ENCODE measurements around the gene NRSN2. TPM values are rescaled to one million over a fixed set of nuclear protein-coding genes. Genes with fewer than 3 reads are reported as not detected.
"Not testable (repeated sequence)": the region's sequence is repeated elsewhere in the genome, so short reads cannot be mapped to it uniquely, and the experiment has no call there.

NRSN2 gene
- total RNA-seq, 2 donors from 2014 or later = 25.1 to 56.9 TPM

- no peaks in the 10 kb centered on the region for H3K9me3 ChIP-seq
- no peak overlapping the region for H3K4me3 ChIP-seq
- H3K4me1 ChIP-seq (ENCODE audit: control insufficient read depth in 1 of 2, low read depth in 2 of 2) = no peaks in the 10 kb centered on the region
- H3K27ac ChIP-seq = no peak overlapping the region
- H3K27me3 ChIP-seq (replicated peaks; ENCODE audit: insufficient read depth) = no peaks in the 10 kb centered on the region
- H3K36me3 ChIP-seq = peaks cover 14% of the 10 kb centered on the region
- no peak for TF ChIP-seq CTCF (IDR thresholded peaks at IDR 0.05)
- ATAC-seq (ENCODE audit: insufficient number of reproducible peaks, low FRiP score, low read depth) (no peak), DNase-seq (ENCODE audit: low spot score) (no peak)
These were observed 42.3 kb downstream of the NRSN2 start for GRCh38 chr20:389220-389619.

GRCh38 chr20:391041-391711, 44.3 kb downstream of the NRSN2 start:
- Histone ChIP-seq H3K4me1 (ENCODE audit: control insufficient read depth in 1 of 2, low read depth in 2 of 2) (no peaks in the 10 kb centered on the region), H3K4me3 (no peak overlapping the region), H3K36me3 (peaks cover 24% of the 10 kb centered on the region), H3K27me3 (replicated peaks; ENCODE audit: insufficient read depth) (no peaks in the 10 kb centered on the region), H3K27ac (no peak overlapping the region), H3K9me3 (no peaks in the 10 kb centered on the region)
- DNase-seq (ENCODE audit: low spot score) (no peak), ATAC-seq (ENCODE audit: insufficient number of reproducible peaks, low FRiP score, low read depth) (no peak)
- no peak for TF ChIP-seq CTCF (IDR thresholded peaks at IDR 0.05)

GRCh38 chr20:393296-393695, 46.4 kb downstream of the NRSN2 start:
- not testable (repeated sequence) for H3K4me3 ChIP-seq; DNase-seq (ENCODE audit: low spot score); ATAC-seq (ENCODE audit: insufficient number of reproducible peaks, low FRiP score, low read depth); H3K9me3 ChIP-seq; H3K4me1 ChIP-seq (ENCODE audit: control insufficient read depth in 1 of 2, low read depth in 2 of 2); H3K27ac ChIP-seq; H3K27me3 ChIP-seq (replicated peaks; ENCODE audit: insufficient read depth)
- peaks cover 32% of the 10 kb centered on the region for H3K36me3 ChIP-seq

GRCh38 chr20:396252-396618, 49.3 kb downstream of the NRSN2 start:
- Histone ChIP-seq H3K4me1 (ENCODE audit: control insufficient read depth in 1 of 2, low read depth in 2 of 2) (no peaks in the 10 kb centered on the region), H3K9me3 (no peaks in the 10 kb centered on the region), H3K27me3 (replicated peaks; ENCODE audit: insufficient read depth) (no peaks in the 10 kb centered on the region), H3K36me3 (peaks cover 23% of the 10 kb centered on the region), H3K4me3 (no peak overlapping the region), H3K27ac (no peak overlapping the region)
- ATAC-seq (ENCODE audit: insufficient number of reproducible peaks, low FRiP score, low read depth) (no peak), DNase-seq (ENCODE audit: low spot score) (no peak)
- TF ChIP-seq CTCF (IDR thresholded peaks at IDR 0.05) = no peak

GRCh38 chr20:396619-397431, 49.9 kb downstream of the NRSN2 start:
- Histone ChIP-seq H3K27ac (no peak overlapping the region), H3K27me3 (replicated peaks; ENCODE audit: insufficient read depth) (no peaks in the 10 kb centered on the region), H3K36me3 (peaks cover 18% of the 10 kb centered on the region), H3K9me3 (no peaks in the 10 kb centered on the region), H3K4me3 (no peak overlapping the region), H3K4me1 (ENCODE audit: control insufficient read depth in 1 of 2, low read depth in 2 of 2) (no peaks in the 10 kb centered on the region)
- DNase-seq (ENCODE audit: low spot score) = no peak
- no peak for TF ChIP-seq CTCF (IDR thresholded peaks at IDR 0.05)
- no peak for ATAC-seq (ENCODE audit: insufficient number of reproducible peaks, low FRiP score, low read depth)
